SK-N-MC (cell line): ENCODE results near the gene MSH5.
"Not testable (repeated sequence)": the region's sequence is repeated elsewhere in the genome, so short reads cannot be mapped to it uniquely, and the experiment has no call there.

ENCODE experiments used
- DNase-seq: peaks from one replicate; pipeline ENCODE4 v3.0.0-alpha.2; 2011; ENCODE audit warnings: low read depth, low spot score
- H3K27ac ChIP-seq: fragments of 200-600 bp; sonication (generic); 2 replicates; pipeline ENCODE4 v1.5.1; 2016; ENCODE audit warnings: mixed run types
- H3K36me3 ChIP-seq: fragments of 200-600 bp; sonication (generic); 2 replicates; pipeline ENCODE4 v1.6.1; 2017; ENCODE audit warnings: antibody characterized with exemption, low read length, mixed read lengths; ENCODE audit not compliant: insufficient read depth
- H3K4me3 ChIP-seq: fragments of 200-600 bp; sonication (generic); 2 replicates; pipeline ENCODE4 v1.5.1; 2016
- H3K9ac ChIP-seq: fragments of 200-600 bp; sonication (generic); 2 replicates; pipeline ENCODE4 v1.8.0; 2017; ENCODE audit warnings: mixed run types, mixed read lengths; ENCODE audit not compliant: insufficient read length
- H3K9me3 ChIP-seq: fragments of 200-600 bp; sonication (generic); 2 replicates; pipeline ENCODE4 v1.6.1; 2017; ENCODE audit warnings: low read depth, mild to moderate bottlenecking, antibody characterized with exemption, low read length, moderate library complexity, mixed read lengths
- EZH2 ChIP-seq: fragments of 200-600 bp; sonication (generic); IDR thresholded peaks from one replicate; pipeline ENCODE4 v1.6.1; 2017; ENCODE audit warnings: antibody characterized with exemption
- FOXP2 ChIP-seq: optimal IDR thresholded peaks from 2 replicates; pipeline ENCODE3; 2011; ENCODE audit warnings: mild to moderate bottlenecking, moderate library complexity; ENCODE audit not compliant: insufficient read depth; ENCODE audit errors: extremely low read length, control extremely low read depth
- POLR2AphosphoS5 ChIP-seq: IDR thresholded peaks from 2 replicates; pipeline ENCODE4 v1.6.1; 2012; ENCODE audit warnings: mild to moderate bottlenecking, low read depth, low read length, borderline replicate concordance

Gene MSH5

DNA sequence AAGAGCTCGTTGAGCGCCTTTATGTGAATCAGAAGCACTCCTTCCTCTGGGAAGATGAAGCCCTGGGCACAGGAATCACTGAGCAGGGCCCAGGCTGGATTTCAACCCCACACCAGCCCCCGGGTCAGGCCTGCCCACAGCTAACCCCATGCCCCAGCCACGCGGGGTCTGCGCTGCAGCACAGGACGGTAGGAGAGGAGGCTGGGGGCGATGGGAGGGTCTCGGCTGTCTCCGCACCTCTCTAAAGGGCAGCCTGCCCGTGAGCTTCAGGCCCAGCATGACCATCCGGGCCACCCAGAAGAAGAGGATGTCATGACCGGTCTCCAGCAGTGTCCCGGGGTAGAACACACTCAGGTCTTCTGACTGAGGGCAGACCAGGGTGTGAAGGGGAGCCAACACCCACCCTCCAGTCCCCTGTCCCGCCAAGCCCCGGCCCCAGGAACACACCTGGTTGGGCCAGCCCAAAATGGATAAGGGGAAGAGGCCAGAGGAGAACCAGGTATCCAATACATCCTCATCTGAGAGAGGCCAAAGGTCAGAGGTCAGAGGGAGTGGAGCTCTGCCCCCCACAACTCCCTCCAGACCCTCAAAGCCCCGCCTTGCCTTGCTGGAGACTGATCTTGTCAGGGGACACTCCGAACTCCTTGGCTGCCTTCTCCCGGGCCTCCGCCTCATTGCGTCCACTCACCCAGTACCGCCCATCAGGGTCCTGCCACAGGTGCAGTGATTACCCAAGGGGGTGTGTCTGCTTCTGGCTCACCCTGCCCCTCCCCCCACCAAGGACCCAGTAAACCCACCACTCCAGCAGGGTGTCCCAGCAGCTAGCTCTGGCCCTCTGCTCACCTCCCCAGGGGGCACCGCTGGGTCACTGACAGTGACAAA lies 41.7 kb downstream of the MSH5 start:
- Histone ChIP-seq H3K9me3 (no peaks in the 10 kb centered on the region), H3K36me3 (peaks cover 83% of the 10 kb centered on the region), H3K9ac (no peak overlapping the region), H3K4me3 (no peak overlapping the region), H3K27ac (no peak overlapping the region)
- no peak for DNase-seq
- TF ChIP-seq POLR2AphosphoS5, result no peak
- no peak for TF ChIP-seq EZH2
- TF ChIP-seq FOXP2, result no peak

DNA sequence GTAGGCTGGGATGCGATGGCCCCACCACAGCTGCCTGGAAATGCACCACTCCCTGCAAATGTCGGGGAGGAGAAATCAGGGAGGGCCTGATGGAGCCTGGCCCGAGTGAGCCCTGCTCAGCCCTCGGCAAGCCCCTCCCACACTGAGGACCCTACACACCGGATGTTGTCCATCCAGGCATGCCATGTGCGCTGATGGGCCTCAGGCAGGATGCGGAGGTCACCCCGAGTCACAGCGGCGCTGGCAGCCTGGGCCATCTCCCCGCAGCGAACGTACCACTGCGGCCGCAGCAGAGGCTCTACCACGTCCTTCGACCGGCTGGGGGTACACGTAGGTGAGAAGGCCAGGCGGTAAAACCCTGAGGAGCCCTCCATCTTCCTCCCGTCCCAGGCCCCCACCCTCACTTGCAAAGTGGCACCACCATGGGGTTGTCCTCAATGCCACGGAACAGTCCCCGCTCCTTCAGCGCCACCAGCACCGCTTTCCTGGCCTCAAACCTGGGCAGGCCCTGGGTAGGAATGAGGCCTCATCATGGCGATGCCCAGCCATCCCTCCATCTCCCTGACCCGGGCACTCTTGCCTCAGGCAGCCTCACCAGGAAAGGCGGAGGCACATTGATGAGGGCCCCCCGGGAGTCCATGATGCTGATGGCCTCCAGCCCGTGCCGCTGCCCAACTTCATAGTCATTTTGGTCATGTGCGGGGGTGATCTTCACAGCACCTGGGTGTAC lies 42.5 kb downstream of the MSH5 start:
- Histone ChIP-seq H3K9ac (no peak overlapping the region), H3K9me3 (no peaks in the 10 kb centered on the region), H3K4me3 (no peak overlapping the region), H3K36me3 (peaks cover 85% of the 10 kb centered on the region), H3K27ac (no peak overlapping the region)
- DNase-seq, result no peak
- TF ChIP-seq POLR2AphosphoS5 (no peak), FOXP2 (no peak), EZH2 (no peak)

DNA sequence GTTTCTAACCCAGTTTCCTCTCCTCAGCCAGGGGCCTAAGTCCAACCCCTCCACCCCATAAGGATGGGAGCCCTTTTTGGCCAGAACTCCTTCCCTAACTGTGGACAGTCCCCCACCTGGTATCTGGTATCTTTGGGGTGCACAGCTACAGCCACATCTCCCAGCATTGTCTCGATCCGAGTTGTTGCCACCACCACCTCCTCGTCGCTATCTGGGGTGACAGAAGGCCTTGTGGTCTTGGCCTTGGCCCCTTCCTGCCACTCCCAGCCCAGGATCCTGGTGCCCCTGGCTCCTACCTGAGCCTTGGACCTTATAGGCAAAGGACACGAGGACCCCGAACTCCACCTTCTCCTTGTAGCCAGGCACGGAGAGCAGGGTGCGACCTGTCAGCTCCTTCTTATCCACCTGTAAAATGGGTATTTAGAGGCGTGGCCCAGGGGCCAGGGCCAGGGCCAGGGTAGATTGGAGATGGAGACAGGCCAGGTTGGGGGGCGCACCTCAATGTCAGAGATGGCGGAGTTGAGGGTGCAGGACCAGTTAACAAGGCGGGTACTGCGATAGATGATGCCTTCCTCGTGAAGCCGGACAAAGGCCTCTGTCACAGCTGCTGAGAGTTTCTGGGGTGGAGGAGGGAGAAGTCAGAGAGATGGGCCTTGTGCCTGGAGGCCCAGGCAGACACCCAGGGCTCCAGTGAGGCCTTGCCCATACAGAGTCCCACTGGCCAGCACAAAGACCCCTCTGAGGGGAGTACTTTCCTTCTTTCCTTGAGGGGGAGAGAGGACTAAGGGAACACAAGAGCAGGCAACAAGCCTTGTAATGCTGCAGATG lies 44.5 kb downstream of the MSH5 start:
- DNase-seq, result no peak
- TF ChIP-seq POLR2AphosphoS5, result no peak
- TF ChIP-seq FOXP2, result no peak
- TF ChIP-seq EZH2, result no peak
- Histone ChIP-seq H3K27ac (no peak overlapping the region), H3K36me3 (peaks cover 77% of the 10 kb centered on the region), H3K9ac (no peak overlapping the region), H3K9me3 (no peaks in the 10 kb centered on the region), H3K4me3 (no peak overlapping the region)

DNA sequence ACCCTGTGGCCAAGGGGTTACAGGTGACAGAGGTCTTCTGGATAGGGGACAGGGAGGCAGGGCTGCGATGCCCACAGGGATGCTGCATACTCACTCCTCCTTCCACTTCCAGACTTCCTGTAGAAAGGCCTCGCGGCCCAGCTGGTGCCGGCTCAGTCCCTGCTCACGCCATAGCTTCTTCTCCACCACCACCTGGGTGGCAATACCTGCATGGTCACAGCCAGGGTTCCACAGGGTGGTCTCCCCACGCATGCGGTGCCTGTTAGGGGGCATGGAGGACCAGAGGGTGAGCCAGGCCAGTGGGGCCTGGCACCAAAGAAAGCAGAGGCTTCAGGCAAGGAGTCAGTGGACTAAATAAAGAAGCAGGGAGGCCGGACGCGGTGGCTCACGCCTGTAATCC lies 45.7 kb downstream of the MSH5 start:
- Histone ChIP-seq H3K4me3 (no peak overlapping the region), H3K9ac (no peak overlapping the region), H3K9me3 (no peaks in the 10 kb centered on the region), H3K27ac (no peak overlapping the region), H3K36me3 (peaks cover 75% of the 10 kb centered on the region)
- DNase-seq, result no peak
- no peak for TF ChIP-seq POLR2AphosphoS5
- TF ChIP-seq EZH2, result no peak
- TF ChIP-seq FOXP2, result no peak

DNA sequence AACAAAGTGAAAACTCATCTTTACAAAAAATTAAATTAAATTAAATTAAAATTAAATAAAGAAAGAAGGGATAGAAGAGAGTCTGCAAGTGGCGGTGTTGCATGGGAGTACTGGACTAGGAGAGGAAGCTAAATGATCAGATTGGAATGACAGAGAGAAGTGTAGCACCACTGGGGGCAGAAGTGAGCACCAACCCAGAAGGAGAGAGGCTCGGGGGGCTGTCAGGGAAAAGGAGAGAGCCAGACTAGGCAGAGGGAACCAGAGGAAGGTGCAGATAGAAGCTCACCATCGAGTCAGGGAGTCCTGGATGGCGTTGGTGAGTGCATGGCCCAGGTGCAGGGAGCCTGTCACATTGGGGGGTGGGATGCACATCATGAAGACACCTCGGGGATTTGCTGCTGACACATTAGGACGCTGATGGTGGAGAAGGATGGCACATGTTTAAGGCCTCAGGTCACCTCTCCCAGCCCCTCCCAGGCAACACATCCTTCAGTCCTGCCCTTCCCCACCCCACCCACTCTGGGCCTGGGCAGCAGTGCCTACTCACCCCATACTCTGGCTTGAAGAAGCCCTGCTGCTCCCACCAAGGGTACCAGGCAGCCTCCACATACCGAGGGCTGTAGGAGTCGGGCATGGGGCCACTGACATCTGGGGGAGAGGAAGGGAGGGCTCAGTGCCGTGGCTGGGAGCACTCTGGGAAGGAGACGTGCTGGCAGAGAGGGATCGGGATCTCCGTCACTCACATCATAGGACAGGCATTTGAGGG lies 51.7 kb downstream of the MSH5 start:
- no peak overlapping the region for H3K27ac ChIP-seq
- no peak for DNase-seq
- TF ChIP-seq EZH2, result no peak
- TF ChIP-seq POLR2AphosphoS5, result no peak
- no peak for TF ChIP-seq FOXP2
- H3K36me3 ChIP-seq, result peaks cover 48% of the 10 kb centered on the region
- no peaks in the 10 kb centered on the region for H3K9me3 ChIP-seq
- H3K4me3 ChIP-seq, result no peak overlapping the region
- no peak overlapping the region for H3K9ac ChIP-seq

GRCh38 chr6:31792090-31792374 lies 52.2 kb downstream of the MSH5 start:
- Histone ChIP-seq H3K4me3 (no peak overlapping the region), H3K27ac (0 out of 2 replicates have a peak overlapping the region, but pooled peaks have one; percentile 36), H3K9me3 (no peaks in the 10 kb centered on the region), H3K9ac (no peak overlapping the region), H3K36me3 (peaks cover 52% of the 10 kb centered on the region)
- no peak for DNase-seq
- TF ChIP-seq EZH2 (no peak), FOXP2 (no peak), POLR2AphosphoS5 (no peak)

DNA sequence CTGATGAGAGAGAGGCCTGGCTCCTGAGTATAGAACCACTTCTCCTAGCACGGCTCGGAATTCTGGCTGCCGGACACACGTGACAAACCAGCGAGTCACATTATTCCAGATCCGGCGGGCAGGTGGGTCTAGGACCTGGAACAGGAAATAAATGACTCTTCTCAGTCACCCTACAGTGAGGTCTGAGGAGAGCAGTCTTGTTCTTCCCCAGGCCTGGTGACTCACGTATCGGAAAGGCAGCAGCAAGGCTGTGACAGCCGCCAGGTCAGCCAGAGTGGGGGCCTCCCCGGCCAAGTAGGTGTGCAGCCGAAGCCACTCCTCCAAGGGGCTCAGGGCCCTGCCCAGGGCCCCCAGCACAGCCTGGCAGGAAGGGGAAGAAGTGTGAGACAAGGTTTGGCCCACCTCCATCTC lies 53.0 kb downstream of the MSH5 start:
- H3K9me3 ChIP-seq, result no peaks in the 10 kb centered on the region
- TF ChIP-seq POLR2AphosphoS5 (no peak), EZH2 (no peak), FOXP2 (no peak)
- 0 out of 2 replicates have a peak overlapping the region, but pooled peaks have one; percentile 36 for H3K27ac ChIP-seq
- no peak for DNase-seq
- H3K9ac ChIP-seq, result no peak overlapping the region
- peaks cover 46% of the 10 kb centered on the region for H3K36me3 ChIP-seq
- H3K4me3 ChIP-seq, result no peak overlapping the region

DNA sequence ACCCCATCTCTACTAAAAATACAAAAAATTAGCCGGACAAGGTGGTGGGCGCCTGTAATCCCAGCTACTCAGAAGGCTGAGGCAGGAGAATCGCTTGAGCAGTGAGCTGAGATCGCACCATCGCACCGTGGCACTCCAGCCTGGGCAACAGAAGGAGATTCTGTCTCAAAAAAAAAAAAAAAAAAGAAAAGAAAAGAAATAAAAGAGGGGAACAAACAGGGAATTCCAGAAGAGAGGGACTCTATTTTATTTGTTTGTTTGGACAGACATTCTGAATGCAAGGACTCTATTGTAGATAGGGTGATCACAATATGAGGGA lies 54.1 kb downstream of the MSH5 start:
- Histone ChIP-seq H3K4me3 (peak overlapping the region; percentile 98), H3K27ac (peak overlapping the region; percentile 86), H3K9ac (peak overlapping the region; percentile 98), H3K36me3 (peaks cover 46% of the 10 kb centered on the region)
- not testable (repeated sequence) for DNase-seq, H3K9me3 ChIP-seq
